Left forelimb (tissue), 1 donor: ENCODE data around the gene TMEM161B.
"Not testable (repeated sequence)": the region's sequence is repeated elsewhere in the genome, so short reads cannot be mapped to it uniquely, and the experiment has no call there.

Source experiments
- DNase-seq: peaks from one replicate; pipeline ENCODE4 v3.0.0-alpha.2; 2018; ENCODE audit warnings: low spot score

TMEM161B gene

GRCh38 chr5:88268385-88269184, at the start of gene TMEM161B:
TSS of gene TMEM161B (minus strand) at chr5:88268845. CDS start at chr5:88268723, 122 bp downstream.
- peak; percentile 88 for DNase-seq

GRCh38 chr5:88304356-88304755, 35.7 kb upstream of the TMEM161B start:
- DNase-seq, result no peak

DNA sequence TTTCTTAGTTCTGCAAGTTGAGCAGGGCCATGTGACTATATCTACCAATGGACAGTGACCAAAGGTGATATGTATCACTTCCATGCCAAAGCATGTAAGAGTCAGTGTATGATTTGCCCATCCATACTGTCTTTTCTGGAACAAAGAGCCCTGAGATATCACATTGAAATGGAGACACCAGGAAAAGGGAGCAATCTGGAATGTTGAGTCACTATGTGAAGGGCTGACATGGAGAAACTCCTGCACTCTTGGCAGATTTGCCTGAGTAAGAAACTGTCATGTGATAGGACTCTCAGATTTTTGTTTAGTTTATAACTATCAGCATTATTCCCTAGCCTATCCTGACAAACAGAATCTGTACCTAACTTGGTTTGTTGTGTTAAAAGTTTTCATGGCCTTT, 29.8 kb upstream of the TMEM161B start:
- DNase-seq, result no peak

GRCh38 chr5:88290801-88291200, 22.2 kb upstream of the TMEM161B start:
- no peak for DNase-seq

GRCh38 chr5:88288528-88289197, 20.0 kb upstream of the TMEM161B start:
- DNase-seq, result no peak

DNA sequence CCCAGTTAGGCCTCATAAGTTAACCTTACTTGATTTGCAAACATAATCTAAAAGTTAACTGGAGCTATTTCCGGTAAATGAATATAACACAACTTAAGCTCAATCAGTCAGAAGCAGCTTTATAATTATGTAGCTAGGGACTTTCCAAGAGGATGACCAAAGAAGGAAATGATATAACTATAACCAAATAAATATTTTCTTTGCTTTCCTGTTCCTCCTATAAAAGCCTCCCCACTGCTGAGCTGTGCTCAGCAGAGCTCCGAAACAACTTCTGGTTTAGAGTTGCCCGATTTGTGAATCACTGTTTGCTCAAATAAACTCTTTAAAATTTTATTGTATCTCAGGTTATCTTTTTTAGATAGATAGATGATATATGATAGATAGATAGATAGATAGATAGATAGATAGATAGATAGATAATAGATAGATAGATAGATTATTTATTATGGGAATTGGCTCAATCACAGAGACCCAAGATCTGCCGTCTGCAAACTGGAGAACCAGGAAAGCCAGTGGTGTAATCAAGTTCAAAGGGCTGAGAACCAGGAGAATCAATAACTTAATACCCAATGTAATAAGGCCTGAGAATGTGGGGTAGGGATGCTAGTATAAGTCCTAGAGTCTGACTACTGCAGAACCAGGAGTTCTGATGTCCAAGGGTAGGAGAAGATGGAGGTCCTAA, 19.3 kb upstream of the TMEM161B start:
- DNase-seq, result no peak

- no peak for DNase-seq
Measured at GRCh38 chr5:88287302-88287701, 18.7 kb upstream of the TMEM161B start.

- no peak for DNase-seq
Measured at GRCh38 chr5:88283690-88284089, 15.0 kb upstream of the TMEM161B start.

DNA sequence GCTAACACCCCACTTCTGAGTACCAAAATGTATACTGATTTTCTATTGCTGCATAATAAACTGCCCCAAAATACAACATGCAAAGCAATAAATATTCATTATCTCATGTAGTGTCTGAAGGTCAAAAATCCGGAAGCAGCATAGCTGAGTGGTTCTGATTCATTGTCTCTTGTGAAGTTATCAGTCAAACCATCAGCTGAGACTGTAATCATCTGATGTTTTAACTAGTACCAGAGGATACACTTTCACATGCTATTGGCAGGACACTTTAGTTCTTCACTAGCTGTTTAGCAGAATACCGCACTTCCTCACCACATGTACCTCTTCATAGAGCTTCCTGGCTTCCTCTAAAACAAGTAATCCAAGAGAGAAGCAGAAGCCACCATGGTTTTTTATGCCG, 12.7 kb upstream of the TMEM161B start:
- no peak for DNase-seq

- DNase-seq, result no peak
Measured at GRCh38 chr5:88279584-88279983, 10.9 kb upstream of the TMEM161B start.

DNA sequence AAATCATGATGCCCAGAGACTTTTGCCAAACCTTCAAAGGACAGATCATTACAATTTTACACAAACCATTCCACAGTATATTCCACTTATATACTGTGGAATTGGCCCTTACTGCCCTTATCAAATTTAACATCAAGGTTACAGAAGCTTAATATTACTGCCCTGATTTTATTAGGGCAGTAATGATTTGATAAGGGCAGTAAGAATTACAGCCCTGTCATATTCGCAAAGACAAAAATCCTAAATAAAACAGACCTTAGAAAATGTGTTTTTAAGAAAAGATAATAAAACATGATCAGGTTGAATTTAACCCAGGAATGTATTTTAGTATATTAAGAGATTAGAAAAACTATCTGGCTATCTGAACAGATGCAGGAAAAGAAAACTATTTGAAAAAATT, 7.7 kb upstream of the TMEM161B start:
- DNase-seq, result no peak

GRCh38 chr5:88275581-88275980, 6.9 kb upstream of the TMEM161B start:
- no peak for DNase-seq

DNA sequence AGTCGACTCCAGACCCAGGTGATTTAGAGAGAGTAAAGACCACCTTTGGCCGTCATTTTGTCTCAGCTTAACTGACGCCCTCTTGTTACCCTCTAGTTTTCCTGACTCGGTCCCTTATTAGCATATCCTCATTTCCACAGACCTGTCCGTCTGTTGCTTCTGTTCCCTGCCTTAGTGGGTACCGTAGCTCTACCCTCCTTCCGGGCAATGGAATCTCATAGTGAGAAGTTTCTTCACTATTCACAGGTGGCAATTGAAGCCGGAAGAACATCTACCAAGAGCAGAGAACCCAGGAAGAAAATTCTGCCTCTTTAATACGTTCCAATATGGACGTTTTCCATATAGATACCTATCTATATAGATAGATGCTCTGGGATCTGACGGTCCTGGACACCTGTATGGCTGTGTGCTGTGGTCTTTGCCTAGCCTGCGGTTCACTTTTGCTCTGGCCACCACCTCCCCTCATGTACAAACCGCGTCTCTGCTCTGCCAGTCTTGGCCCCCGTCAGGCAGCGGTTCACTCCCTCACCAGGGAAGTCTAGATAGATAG, 652 bp upstream of the TMEM161B start:
- no peak for DNase-seq

DNA sequence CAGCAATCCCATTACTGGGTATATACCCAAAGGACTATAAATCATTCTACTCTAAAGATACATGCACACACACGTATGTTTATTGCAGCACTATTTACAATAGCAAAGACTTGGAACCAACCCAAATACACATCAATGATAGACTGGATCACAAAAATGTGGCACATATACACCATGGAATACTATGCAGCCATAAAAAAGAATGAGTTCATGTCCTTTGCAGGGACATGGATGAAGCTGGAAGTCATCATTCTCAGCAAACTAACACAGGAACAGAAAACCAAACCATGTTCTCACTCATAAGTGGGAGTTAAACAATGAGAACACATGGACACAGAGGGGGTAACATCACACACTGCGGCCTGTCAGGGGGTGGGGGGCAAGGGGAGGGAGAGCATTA, 4.1 kb downstream of the TMEM161B start:
- not testable (repeated sequence) for DNase-seq

- no peak for DNase-seq
Measured at GRCh38 chr5:88263349-88263748, 5.3 kb downstream of the TMEM161B start.

GRCh38 chr5:88262116-88262515, 6.5 kb downstream of the TMEM161B start:
- no peak for DNase-seq

- DNase-seq, result no peak
Measured at GRCh38 chr5:88258636-88259035, 10.0 kb downstream of the TMEM161B start.

DNA sequence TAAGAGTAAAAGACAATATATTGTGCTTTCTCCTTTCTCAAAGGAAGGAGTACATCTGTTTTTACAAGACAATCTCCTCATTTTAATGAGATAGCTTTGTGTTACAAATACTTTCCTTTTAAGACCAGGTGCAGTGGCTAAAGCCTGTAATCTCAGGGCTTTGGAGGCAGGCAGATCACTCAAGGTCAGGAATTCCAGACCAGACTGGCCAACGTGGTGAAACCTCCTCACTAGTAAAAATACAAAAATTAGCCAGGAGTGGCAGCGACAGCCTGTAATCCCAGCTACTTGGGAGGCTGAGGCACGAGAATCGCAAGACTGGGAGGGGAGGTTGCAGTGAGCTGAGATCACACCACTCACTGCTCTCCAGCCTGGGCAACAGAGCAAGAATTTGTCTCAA, 11.8 kb downstream of the TMEM161B start:
- no peak for DNase-seq

- no peak for DNase-seq
Measured at GRCh38 chr5:88256037-88256436, 12.6 kb downstream of the TMEM161B start.

- no peak for DNase-seq
Measured at GRCh38 chr5:88254320-88254719, 14.3 kb downstream of the TMEM161B start.

GRCh38 chr5:88251048-88251711, 17.5 kb downstream of the TMEM161B start:
- no peak for DNase-seq

DNA sequence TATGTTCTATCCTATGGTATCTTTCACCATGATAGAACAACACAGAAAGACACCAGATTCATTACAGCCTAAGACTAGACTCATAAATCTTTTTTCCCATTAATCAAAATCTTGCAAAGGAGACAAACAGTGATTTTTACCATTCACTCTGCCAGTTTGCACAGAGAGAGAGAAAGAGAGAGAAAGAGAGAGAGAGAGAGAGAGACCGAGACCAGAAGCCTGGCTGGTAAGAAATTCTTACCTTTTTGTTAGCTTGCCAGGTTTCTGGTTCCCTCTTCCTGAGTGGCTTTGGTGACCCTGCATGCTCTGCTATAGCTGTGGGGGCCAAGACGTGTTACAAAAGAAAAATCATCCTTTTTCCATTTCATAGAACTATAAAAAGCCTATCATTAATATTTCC, 18.6 kb downstream of the TMEM161B start:
- DNase-seq, result no peak
